Spleen (tissue), 11 donors: Measurements from ENCODE around the gene SERBP1. TPM values are rescaled to one million over a fixed set of nuclear protein-coding genes. Genes with fewer than 3 reads are reported as not detected.
A peak's percentile ranks its signal among the peaks of the same experiment; 100 is the strongest.
"Not testable (repeated sequence)": the region's sequence is repeated elsewhere in the genome, so short reads cannot be mapped to it uniquely, and the experiment has no call there.

Experiments used
- DNase-seq: peaks from one replicate; pipeline ENCODE4 v3.0.0-alpha.2; 2020
- H3K27ac ChIP-seq, 8 donors: fragments of 200-600 bp; sonication (generic) in 7 of 8; 1 replicate in 4 of 8; 2 replicates in 4 of 8; pipeline versions ENCODE4 v1.5.0 to v1.8.0; 2016 to 2021; ENCODE audit warnings: inconsistent platforms in 4 of 8, mild to moderate bottlenecking in 4 of 8, moderate library complexity in 1 of 8
- H3K27me3 ChIP-seq, 7 donors: fragments of 200-600 bp; sonication (generic) in 6 of 7; replicated peaks in 1 of 7; 1 replicate in 4 of 7; 2 replicates in 3 of 7; pipeline versions ENCODE4 v1.5.0 to v1.8.0; 2016 to 2021; ENCODE audit warnings: inconsistent platforms in 3 of 7, mild to moderate bottlenecking in 1 of 7
- H3K36me3 ChIP-seq, 6 donors: fragments of 200-600 bp; sonication (generic) in 5 of 6; 1 replicate in 4 of 6; 2 replicates in 2 of 6; pipeline versions ENCODE4 v1.5.0 to v1.8.0; 2016 to 2021; ENCODE audit warnings: inconsistent platforms in 2 of 6
- H3K4me1 ChIP-seq, 6 donors: fragments of 200-600 bp; sonication (generic) in 5 of 6; 1 replicate in 3 of 6; 2 replicates in 3 of 6; pipeline versions ENCODE4 v1.5.0 to v1.8.0; 2016 to 2021; ENCODE audit warnings: inconsistent platforms in 3 of 6
- H3K4me3 ChIP-seq, 8 donors: fragments of 200-600 bp; sonication (generic) in 7 of 8; 1 replicate in 4 of 8; 2 replicates in 4 of 8; pipeline versions ENCODE4 v1.5.0 to v1.8.0; 2016 to 2021; ENCODE audit warnings: inconsistent platforms in 4 of 8, mild to moderate bottlenecking in 4 of 8, moderate library complexity in 2 of 8
- H3K9me3 ChIP-seq, 8 donors: fragments of 200-600 bp; sonication (generic) in 7 of 8; 1 replicate in 4 of 8; 2 replicates in 4 of 8; pipeline versions ENCODE4 v1.5.0 to v1.8.0; 2016 to 2021; ENCODE audit warnings: inconsistent platforms in 4 of 8
- POLR2A ChIP-seq, 3 donors: fragments of 450-650 bp; IDR thresholded peaks; one replicate each; pipeline ENCODE4 v1.5.1; 2017; ENCODE audit warnings: antibody characterized with exemption in 3 of 3, mild to moderate bottlenecking in 1 of 3
- POLR2AphosphoS5 ChIP-seq, 3 donors: sonication (generic); formaldehyde crosslinking; IDR thresholded peaks; one replicate each; pipeline ENCODE4 v1.5.1; 2017; ENCODE audit warnings: antibody characterized with exemption in 3 of 3
- WGBS, 5 donors: extraction: QIAGEN DNeasy Blood & Tissue Kit in 3 of 5; methylation state at CpG; one replicate each; pipeline versions ENCODE4 v1.1.5 to v1.1.7; 2013 to 2018; 5-methylcytosine and 5-hydroxymethylcytosine counted together
- intact Hi-C: fragments of 100-400 bp; cut with DNase I; formaldehyde crosslinking; loops from one replicate; pipeline ENCODE4 v1.15.0; 2023; ENCODE audit warnings: low total_unique reads
- polyA plus RNA-seq, 3 donors: library from polyadenylated mRNA; stranded (reverse); fragments of 200-250 nt; gene quantifications; one replicate each; pipeline ENCODE4 v1.2.1, GENCODE V29; 2013
- total RNA-seq, 7 donors: library from RNA; depleted of rRNA in 3 of 7; stranded (reverse); fragments of >200 nt in 3 of 7; fragmentation: NEBNext Ultra II Directional in 4 of 7; extraction: Animal tissue kit (Norgen Biotek cat#: 25700) in 4 of 7; gene quantifications; one replicate each; pipeline versions ENCODE4 v1.1.0 to v1.2.1, GENCODE V29; 2016 to 2021
- TF ChIP-seq, protein P1 (sequence below), 11 experiments: fragments of 200-600 bp in 7 of 11; fragments of 450-650 bp in 4 of 11; sonication (generic) in 4 of 11; IDR thresholded peaks in 8 of 11; conservative IDR thresholded peaks in 3 of 11; 1 replicate in 7 of 11; 2 replicates in 4 of 11; pipeline versions ENCODE4 v1.4.0 to v1.8.0; 2016 to 2021; ENCODE audit warnings: antibody characterized with exemption in 11 of 11, inconsistent platforms in 4 of 11, mild to moderate bottlenecking in 1 of 11
- donor health status: healthy with polysubstance abuse.
- donor health status: DM: no; HTN: no; CAD: no; lungs with moderate emphysema.
- donor health status: DM: no; HTN: no; CAD: no.
- donor health status: Bipolar disorder and iron deficiency.
- donor health status: healthy.
- donor health status: DM: no; HTN: no; CAD: no.
- donor health status: DM: yes; HTN: yes; CAD: no.

Gene SERBP1
- total and polyA plus RNA-seq, 10 donors: 82.9 to 200 (median 124) TPM

DNA sequence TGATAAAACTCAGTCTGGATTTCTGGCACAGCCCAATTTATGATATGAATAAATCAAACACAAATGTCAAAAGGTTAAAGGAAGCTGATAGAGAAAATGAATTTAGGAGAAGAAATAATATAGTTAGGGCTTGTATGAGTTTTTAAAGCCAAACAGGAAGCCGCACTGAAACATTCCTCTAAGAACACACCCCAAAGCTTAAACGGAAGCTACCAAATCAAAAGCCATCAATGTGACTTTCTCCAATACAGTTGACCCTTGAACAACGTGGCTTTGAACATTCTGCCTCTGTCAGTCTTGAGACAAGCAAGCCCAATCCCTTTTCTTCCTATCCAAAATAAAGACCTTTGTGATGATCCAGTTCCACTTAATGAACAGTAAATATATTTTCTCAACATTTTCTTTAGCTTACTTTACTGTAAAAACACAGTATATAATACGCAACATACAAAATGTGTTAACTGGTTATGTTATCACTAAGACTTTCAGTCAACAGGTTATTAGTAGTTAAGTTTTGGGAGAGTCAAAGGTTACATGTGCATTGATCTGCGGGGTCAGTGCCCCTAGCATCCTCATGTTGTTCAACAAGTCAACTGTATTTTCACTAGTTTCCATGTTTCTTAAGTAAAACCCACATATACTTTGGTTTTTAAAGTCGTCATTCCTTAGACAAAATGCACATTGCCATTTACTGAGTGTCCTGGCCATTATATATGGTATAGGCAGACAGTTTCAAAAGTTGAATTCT lies 11.2 kb downstream of the SERBP1 start:
- intact Hi-C loops: no loop called here
- Histone ChIP-seq H3K4me3 (no peak overlapping the region), H3K27ac (peak overlapping the region in 1 of 8 donors; percentile 0), H3K4me1 (peaks cover 5 to 79% (median 26%) of the 10 kb centered on the region in 6 donors), H3K27me3 (no peaks in the 10 kb centered on the region), H3K36me3 (peaks cover 3 to 100% (median 95%) of the 10 kb centered on the region in 6 donors), H3K9me3 (no peaks in the 10 kb centered on the region)
- TF ChIP-seq, protein P1, sequence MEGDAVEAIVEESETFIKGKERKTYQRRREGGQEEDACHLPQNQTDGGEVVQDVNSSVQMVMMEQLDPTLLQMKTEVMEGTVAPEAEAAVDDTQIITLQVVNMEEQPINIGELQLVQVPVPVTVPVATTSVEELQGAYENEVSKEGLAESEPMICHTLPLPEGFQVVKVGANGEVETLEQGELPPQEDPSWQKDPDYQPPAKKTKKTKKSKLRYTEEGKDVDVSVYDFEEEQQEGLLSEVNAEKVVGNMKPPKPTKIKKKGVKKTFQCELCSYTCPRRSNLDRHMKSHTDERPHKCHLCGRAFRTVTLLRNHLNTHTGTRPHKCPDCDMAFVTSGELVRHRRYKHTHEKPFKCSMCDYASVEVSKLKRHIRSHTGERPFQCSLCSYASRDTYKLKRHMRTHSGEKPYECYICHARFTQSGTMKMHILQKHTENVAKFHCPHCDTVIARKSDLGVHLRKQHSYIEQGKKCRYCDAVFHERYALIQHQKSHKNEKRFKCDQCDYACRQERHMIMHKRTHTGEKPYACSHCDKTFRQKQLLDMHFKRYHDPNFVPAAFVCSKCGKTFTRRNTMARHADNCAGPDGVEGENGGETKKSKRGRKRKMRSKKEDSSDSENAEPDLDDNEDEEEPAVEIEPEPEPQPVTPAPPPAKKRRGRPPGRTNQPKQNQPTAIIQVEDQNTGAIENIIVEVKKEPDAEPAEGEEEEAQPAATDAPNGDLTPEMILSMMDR (IDR thresholded peaks at IDR 0.05 in 8 of 11, conservative IDR thresholded peaks at IDR 0.05 in 3 of 11): no peak
- TF ChIP-seq POLR2AphosphoS5 (IDR thresholded peaks at IDR 0.05): no peak
- no peak for DNase-seq
- WGBS, 5 donors: 65 to 80% (median 72%) methylated on average over 6 of the region's 6 CpGs

DNA sequence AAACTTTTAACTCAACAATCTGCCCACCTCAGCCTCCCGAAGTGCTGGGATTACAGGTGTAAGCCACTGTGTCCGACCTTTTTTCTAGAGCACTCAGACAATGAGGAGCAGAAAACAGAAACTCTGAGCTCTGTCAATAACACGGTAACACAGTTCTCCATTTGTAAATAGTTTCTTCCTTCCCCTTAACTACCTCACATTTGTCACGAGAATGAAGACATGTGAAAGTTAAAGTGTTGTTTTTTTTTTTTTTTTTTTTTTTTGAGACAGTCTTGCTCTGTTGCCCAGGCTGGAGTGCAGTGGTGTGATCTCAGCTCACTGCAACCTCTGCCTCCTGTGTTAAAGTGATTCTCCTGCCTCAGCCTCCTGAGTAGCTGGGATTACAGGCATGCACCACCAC lies 12.5 kb downstream of the SERBP1 start:
- H3K27me3 ChIP-seq, DNase-seq, H3K27ac ChIP-seq, H3K9me3 ChIP-seq, intact Hi-C loops, H3K4me3 ChIP-seq: not testable (repeated sequence)
- H3K36me3 ChIP-seq: peaks cover 0 to 100% (median 95%) of the 10 kb centered on the region in 6 donors
- WGBS, 5 donors: 63 to 67% (median 64%) methylated on average over 4 of the region's 4 CpGs
- peaks cover 5 to 76% (median 26%) of the 10 kb centered on the region in 6 donors for H3K4me1 ChIP-seq

DNA sequence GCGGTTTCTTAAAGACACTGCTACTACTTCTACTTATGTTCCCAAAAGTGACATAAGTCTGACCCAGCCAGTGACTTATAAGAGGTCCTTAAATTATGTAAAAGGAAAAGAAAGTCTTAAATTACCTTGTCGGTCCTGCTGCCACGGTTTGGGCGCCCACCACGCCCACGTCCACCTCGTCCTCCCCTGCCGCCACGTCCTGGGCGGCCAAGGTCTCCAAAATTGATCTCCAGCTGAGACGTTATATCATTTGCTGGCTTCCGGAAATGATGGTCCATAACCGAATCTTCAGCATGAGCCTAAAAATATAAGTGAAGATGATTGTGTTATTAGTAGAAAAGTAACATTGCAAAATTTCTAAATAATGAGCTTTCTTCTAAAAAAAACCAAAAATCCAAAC lies 15.2 kb downstream of the SERBP1 start:
- Histone ChIP-seq H3K9me3 (no peaks in the 10 kb centered on the region), H3K27me3 (no peaks in the 10 kb centered on the region), H3K36me3 (peaks cover 0 to 100% (median 91%) of the 10 kb centered on the region in 6 donors), H3K27ac (no peak overlapping the region), H3K4me3 (no peak overlapping the region), H3K4me1 (peaks cover 5 to 49% (median 21%) of the 10 kb centered on the region in 6 donors)
- TF ChIP-seq POLR2AphosphoS5 (IDR thresholded peaks at IDR 0.05): peak in 2 of 3 donors; percentile 7 to 62
- TF ChIP-seq POLR2A (IDR thresholded peaks at IDR 0.05): no peak
- no peak for DNase-seq
- intact Hi-C loops: no loop called here
- 88 to 92% (median 91%) methylated on average over 13 of the region's 13 CpGs for WGBS, 5 donors

DNA sequence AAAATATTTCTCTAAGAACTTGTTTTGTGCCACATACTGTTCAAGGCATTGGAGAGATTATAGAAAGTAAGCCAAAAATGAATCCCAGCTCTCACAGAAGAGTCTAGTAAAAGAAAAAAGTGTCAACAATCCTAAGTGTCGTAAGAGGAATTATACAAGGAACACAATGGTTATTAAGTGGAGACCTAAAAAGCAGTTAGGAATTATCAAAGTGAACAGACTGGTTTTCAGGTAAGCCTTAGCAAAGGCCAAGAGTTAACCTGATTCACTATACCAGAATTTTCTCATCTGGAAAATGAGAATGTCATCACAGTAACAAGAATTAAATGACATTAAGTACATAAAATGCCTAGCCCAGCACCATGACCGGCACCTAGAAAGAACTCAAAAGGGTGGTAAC lies 15.6 kb downstream of the SERBP1 start:
- TF ChIP-seq, protein P1 (IDR thresholded peaks at IDR 0.05 in 8 of 11, conservative IDR thresholded peaks at IDR 0.05 in 3 of 11): no peak
- Histone ChIP-seq H3K4me3 (no peak overlapping the region), H3K27ac (no peak overlapping the region), H3K4me1 (peaks cover 5 to 44% (median 18%) of the 10 kb centered on the region in 6 donors), H3K27me3 (no peaks in the 10 kb centered on the region), H3K9me3 (no peaks in the 10 kb centered on the region), H3K36me3 (peaks cover 0 to 100% (median 89%) of the 10 kb centered on the region in 6 donors)
- 95 to 100% (median 98%) methylated on average over 2 of the region's 2 CpGs for WGBS, 5 donors
- DNase-seq: no peak
- intact Hi-C loops: no loop called here

DNA sequence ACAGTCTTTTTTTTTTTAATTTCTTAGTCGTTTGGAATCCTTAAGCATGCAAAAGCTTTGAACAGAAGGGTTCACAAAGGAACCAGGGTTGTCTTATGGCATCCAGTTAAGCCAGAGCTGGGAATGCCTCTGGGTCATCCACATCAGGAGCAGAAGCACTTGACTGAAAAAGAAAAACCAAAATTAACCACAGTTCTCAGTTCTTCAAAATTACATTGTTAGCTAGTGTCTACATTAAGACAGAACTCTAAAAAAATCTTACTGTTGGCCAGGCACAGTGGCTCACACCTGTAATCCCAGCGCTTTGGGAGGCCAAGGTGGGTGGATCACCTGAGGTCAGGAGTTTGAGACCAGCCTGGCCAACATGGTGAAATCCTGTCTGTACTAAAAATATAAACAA lies 17.1 kb downstream of the SERBP1 start:
- intact Hi-C loops, DNase-seq, H3K27me3 ChIP-seq, H3K27ac ChIP-seq, H3K4me3 ChIP-seq, H3K9me3 ChIP-seq: not testable (repeated sequence)
- Histone ChIP-seq H3K4me1 (peaks cover 0 to 29% (median 8%) of the 10 kb centered on the region in 6 donors), H3K36me3 (peaks cover 0 to 87% (median 76%) of the 10 kb centered on the region in 6 donors)
- 77 to 88% (median 84%) methylated on average over 2 of the region's 2 CpGs for WGBS, 5 donors
